ENCODE results near the gene HRH1. TPM values are rescaled to one million over a fixed set of nuclear protein-coding genes. Genes with fewer than 3 reads are reported as not detected.
A peak's percentile ranks its signal among the peaks of the same experiment; 100 is the strongest.

Gene HRH1
- total RNA-seq, 1 donor from 2014 or later = 28.6 TPM

DNA sequence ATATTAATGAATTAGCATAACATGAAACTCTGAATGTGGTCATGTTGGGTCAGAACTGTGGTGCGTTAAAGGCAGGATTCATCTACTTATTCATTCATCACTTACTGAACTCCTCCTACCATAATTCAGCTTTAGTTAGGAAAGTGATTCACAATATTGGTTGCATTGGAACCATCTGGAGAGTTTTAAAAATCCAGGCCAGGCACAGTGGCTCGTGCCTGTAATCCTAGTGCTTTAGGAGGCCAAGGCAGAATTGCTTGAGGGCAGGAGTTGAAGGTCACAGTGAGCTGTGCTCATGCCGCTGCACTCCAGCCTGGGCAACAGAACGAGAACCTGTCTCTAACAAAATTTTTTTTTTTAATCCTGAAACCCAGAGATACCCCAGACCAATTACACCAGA lies 73.7 kb downstream of the HRH1 start:
- no peak for DNase-seq (ENCODE audit: extremely low spot score, unreplicated experiment)
- H3K27ac Mint-ChIP-seq (ENCODE audit: unreplicated experiment) = no peak overlapping the region
- peaks cover 14% of the 10 kb centered on the region for H3K36me3 Mint-ChIP-seq (ENCODE audit: unreplicated experiment)
- no peak overlapping the region for H3K4me3 Mint-ChIP-seq (ENCODE audit: unreplicated experiment)
- H3K27me3 Mint-ChIP-seq (ENCODE audit: unreplicated experiment) = no peaks in the 10 kb centered on the region
- H3K4me1 Mint-ChIP-seq (ENCODE audit: unreplicated experiment) = peaks cover 18% of the 10 kb centered on the region
- no peak for TF ChIP-seq CTCF (IDR thresholded peaks at IDR 0.05)
- H3K9me3 Mint-ChIP-seq (ENCODE audit: unreplicated experiment) = no peaks in the 10 kb centered on the region

DNA sequence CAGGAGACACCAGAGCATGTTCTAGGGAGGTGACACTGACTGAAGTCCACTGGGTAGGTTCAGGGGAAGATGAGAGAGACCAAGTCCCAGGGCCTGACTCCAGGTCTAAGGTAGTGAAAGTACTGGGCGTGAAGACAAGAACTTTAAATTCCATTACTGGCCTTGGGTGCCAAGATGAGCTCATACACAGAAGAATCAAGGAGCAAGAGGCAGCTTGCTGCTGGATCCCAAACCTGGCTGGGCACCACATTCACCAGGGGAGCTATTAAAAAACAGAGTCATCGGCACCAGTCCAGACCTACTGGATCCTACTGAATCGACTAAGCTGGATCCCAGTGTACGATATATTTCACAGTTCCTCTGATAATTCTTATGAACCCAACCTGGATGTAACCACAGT lies 75.8 kb downstream of the HRH1 start:
- no peak for DNase-seq (ENCODE audit: extremely low spot score, unreplicated experiment)
- peaks cover 20% of the 10 kb centered on the region for H3K36me3 Mint-ChIP-seq (ENCODE audit: unreplicated experiment)
- peaks cover 25% of the 10 kb centered on the region for H3K4me1 Mint-ChIP-seq (ENCODE audit: unreplicated experiment)
- H3K27ac Mint-ChIP-seq (ENCODE audit: unreplicated experiment) = no peak overlapping the region
- H3K27me3 Mint-ChIP-seq (ENCODE audit: unreplicated experiment) = no peaks in the 10 kb centered on the region
- no peak for TF ChIP-seq CTCF (IDR thresholded peaks at IDR 0.05)
- H3K4me3 Mint-ChIP-seq (ENCODE audit: unreplicated experiment) = no peak overlapping the region
- H3K9me3 Mint-ChIP-seq (ENCODE audit: unreplicated experiment) = no peaks in the 10 kb centered on the region

GRCh38 chr3:11230832-11231231 lies 76.5 kb downstream of the HRH1 start:
- H3K4me3 Mint-ChIP-seq (ENCODE audit: unreplicated experiment) = no peak overlapping the region
- no peak for TF ChIP-seq CTCF (IDR thresholded peaks at IDR 0.05)
- peaks cover 27% of the 10 kb centered on the region for H3K36me3 Mint-ChIP-seq (ENCODE audit: unreplicated experiment)
- H3K27ac Mint-ChIP-seq (ENCODE audit: unreplicated experiment) = no peak overlapping the region
- H3K4me1 Mint-ChIP-seq (ENCODE audit: unreplicated experiment) = peaks cover 21% of the 10 kb centered on the region
- H3K27me3 Mint-ChIP-seq (ENCODE audit: unreplicated experiment) = no peaks in the 10 kb centered on the region
- H3K9me3 Mint-ChIP-seq (ENCODE audit: unreplicated experiment) = no peaks in the 10 kb centered on the region
- no peak for DNase-seq (ENCODE audit: extremely low spot score, unreplicated experiment)

DNA sequence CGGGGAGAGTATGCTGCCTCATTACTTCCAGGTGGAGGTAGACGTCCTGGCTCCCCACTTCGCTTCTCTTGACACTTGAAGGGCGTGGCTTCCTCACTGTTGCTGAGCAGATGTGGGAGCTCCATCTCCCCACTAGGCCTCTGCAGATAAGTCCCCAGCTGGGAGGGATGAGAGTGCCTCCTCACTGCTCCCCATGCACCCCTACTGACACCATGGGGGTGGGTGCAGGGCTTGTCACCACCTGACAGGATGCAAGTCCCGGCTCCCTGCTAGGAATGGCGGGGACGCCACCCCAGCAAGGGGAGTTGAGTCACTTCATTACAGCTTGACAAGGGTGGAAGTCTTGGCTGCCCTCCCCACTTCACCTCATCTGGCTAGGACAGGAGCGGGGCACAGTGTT lies 81.1 kb downstream of the HRH1 start:
- H3K27ac Mint-ChIP-seq (ENCODE audit: unreplicated experiment) = no peak overlapping the region
- peaks cover 25% of the 10 kb centered on the region for H3K36me3 Mint-ChIP-seq (ENCODE audit: unreplicated experiment)
- H3K4me1 Mint-ChIP-seq (ENCODE audit: unreplicated experiment) = peaks cover 47% of the 10 kb centered on the region
- no peak for DNase-seq (ENCODE audit: extremely low spot score, unreplicated experiment)
- no peak overlapping the region for H3K4me3 Mint-ChIP-seq (ENCODE audit: unreplicated experiment)
- no peak for TF ChIP-seq CTCF (IDR thresholded peaks at IDR 0.05)
- H3K27me3 Mint-ChIP-seq (ENCODE audit: unreplicated experiment) = no peaks in the 10 kb centered on the region
- H3K9me3 Mint-ChIP-seq (ENCODE audit: unreplicated experiment) = peaks cover 8% of the 10 kb centered on the region

DNA sequence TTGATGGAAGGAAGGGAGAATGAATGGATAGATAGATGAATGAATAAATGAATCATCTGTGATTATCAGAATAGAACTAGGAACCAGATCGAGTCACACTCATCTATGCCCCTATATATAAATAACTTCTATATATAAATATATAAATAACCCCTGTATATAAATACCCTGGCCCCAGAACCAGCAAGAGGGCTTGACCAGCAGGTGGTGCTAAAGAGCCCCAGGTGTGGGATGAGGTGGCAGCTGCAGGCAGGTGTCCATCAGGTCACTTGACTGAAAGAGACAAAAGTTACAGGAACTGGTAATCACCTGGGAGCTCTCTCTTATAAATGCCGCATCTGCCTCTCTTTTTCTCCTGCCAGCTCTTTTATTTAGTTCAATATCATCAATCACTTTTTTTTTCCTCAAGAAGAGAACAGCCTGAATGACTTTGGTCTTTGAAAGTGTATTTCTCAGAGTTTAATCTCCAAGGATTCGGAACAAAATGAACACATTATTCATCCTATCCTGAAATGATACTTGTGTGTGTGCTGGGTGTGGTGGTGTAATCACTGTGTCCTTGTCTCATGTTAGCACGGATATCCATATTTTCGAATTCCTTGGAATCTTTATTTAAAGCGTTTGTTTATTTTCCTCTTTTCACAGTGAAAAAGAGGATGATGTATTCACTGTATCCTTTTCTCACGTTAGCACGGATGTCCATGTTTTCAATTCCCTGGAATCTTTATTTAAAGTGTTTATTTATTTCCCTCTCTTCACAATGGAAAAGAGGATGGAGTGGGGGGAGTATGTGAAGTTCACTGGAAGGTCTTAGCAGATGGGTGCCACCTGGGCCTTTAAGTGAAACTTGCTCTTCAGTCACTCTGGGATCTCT lies 82.5 kb downstream of the HRH1 start:
- peak overlapping the region; percentile 31 for H3K4me3 Mint-ChIP-seq (ENCODE audit: unreplicated experiment)
- peaks cover 47% of the 10 kb centered on the region for H3K4me1 Mint-ChIP-seq (ENCODE audit: unreplicated experiment)
- no peak for DNase-seq (ENCODE audit: extremely low spot score, unreplicated experiment)
- H3K9me3 Mint-ChIP-seq (ENCODE audit: unreplicated experiment) = peaks cover 8% of the 10 kb centered on the region
- no peaks in the 10 kb centered on the region for H3K27me3 Mint-ChIP-seq (ENCODE audit: unreplicated experiment)
- H3K27ac Mint-ChIP-seq (ENCODE audit: unreplicated experiment) = peak overlapping the region; percentile 97
- TF ChIP-seq CTCF (IDR thresholded peaks at IDR 0.05) = peak; percentile 80
- H3K36me3 Mint-ChIP-seq (ENCODE audit: unreplicated experiment) = peaks cover 25% of the 10 kb centered on the region

Measured in osteocyte (in vitro differentiated cells).